Peyer's patch (tissue), 4 donors: ENCODE data around the gene NFIB.

Experiments used
- POLR2A ChIP-seq, 2 donors: fragments of 450-650 bp; IDR thresholded peaks; one replicate each; pipeline ENCODE4 v1.5.1; 2017; ENCODE audit warnings: antibody characterized with exemption in 2 of 2, mild to moderate bottlenecking in 2 of 2, moderate library complexity in 2 of 2
- TF ChIP-seq, protein P1 (sequence below), 6 experiments: fragments of 450-650 bp in 4 of 6; fragments of 200-600 bp in 2 of 6; sonication (generic) in 1 of 6; IDR thresholded peaks; one replicate each; pipeline ENCODE4 v1.5.1; 2017 to 2019; ENCODE audit warnings: antibody characterized with exemption in 6 of 6, mild to moderate bottlenecking in 3 of 6, moderate library complexity in 1 of 6

GRCh38 chr9:14298601-14299022, 15.3 kb downstream of the NFIB start:
- TF ChIP-seq, protein P1, sequence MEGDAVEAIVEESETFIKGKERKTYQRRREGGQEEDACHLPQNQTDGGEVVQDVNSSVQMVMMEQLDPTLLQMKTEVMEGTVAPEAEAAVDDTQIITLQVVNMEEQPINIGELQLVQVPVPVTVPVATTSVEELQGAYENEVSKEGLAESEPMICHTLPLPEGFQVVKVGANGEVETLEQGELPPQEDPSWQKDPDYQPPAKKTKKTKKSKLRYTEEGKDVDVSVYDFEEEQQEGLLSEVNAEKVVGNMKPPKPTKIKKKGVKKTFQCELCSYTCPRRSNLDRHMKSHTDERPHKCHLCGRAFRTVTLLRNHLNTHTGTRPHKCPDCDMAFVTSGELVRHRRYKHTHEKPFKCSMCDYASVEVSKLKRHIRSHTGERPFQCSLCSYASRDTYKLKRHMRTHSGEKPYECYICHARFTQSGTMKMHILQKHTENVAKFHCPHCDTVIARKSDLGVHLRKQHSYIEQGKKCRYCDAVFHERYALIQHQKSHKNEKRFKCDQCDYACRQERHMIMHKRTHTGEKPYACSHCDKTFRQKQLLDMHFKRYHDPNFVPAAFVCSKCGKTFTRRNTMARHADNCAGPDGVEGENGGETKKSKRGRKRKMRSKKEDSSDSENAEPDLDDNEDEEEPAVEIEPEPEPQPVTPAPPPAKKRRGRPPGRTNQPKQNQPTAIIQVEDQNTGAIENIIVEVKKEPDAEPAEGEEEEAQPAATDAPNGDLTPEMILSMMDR (IDR thresholded peaks at IDR 0.05): no peak
- TF ChIP-seq POLR2A (IDR thresholded peaks at IDR 0.05): no peak
